ENCODE data around the gene LRRC63. TPM values are rescaled to one million over a fixed set of nuclear protein-coding genes. Genes with fewer than 3 reads are reported as not detected.

LRRC63 gene
- total RNA-seq, 6 donors from 2014 or later: 0.33 to 3.1 (median 0.66) TPM; not detected in 1

DNA sequence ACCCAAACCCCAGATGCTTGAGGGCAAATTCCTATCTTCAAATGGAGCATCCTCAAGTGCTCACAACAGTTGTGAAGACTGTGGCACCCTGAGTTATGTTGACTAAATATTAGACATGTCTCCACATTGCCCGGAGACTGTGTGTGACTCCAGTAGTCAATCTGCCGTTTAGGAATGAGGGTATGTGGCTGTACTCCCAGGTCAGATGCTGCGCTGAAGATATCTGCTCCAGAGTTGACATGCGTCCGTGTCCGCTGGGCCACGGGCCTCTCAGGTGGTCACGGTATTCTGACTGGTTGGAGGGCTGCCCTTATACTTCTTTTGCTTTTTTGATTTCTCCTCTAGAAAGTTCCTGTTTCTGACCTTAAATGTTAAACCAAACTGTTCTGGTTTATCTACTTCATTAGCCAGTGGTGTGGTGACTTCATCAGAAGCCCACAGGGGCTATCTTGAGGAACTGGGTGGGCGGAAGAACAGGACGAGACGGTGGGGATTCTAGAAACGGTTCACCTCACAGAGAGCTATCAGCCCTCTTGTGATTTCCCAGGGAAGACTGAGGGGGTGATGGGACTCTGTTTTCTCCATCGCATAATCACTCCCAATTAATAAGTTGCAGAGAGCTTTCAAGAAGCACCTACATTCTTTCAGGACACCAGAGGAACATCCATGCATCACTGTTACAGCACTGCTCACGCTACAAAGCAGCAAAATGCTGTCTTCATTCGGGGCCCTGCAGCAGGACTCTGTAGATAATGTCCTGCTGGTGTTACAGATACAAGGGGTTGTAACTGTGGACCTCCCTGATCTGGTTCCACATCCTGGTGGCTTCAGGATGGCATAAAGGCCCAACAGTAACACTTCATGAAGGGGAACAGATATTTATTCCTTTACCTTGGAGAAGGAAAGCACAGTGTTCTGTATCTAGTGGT, 28.4 kb upstream of the LRRC63 start:
- Histone ChIP-seq H3K27ac (peak overlapping the region in 3 of 4 donors; percentile 44 to 84 (median 47)), H3K4me3 (no peak overlapping the region), H3K4me1 (peaks cover 0 to 14% (median 6%) of the 10 kb centered on the region in 4 donors), H3K36me3 (no peaks in the 10 kb centered on the region), H3K27me3 (no peaks in the 10 kb centered on the region), H3K9me3 (no peaks in the 10 kb centered on the region)
- no peak for TF ChIP-seq POLR2AphosphoS5 (IDR thresholded peaks at IDR 0.05)
- no peak for TF ChIP-seq POLR2A (IDR thresholded peaks at IDR 0.05)
- no peak for TF ChIP-seq EP300 (IDR thresholded peaks at IDR 0.05)
- TF ChIP-seq, protein P1, sequence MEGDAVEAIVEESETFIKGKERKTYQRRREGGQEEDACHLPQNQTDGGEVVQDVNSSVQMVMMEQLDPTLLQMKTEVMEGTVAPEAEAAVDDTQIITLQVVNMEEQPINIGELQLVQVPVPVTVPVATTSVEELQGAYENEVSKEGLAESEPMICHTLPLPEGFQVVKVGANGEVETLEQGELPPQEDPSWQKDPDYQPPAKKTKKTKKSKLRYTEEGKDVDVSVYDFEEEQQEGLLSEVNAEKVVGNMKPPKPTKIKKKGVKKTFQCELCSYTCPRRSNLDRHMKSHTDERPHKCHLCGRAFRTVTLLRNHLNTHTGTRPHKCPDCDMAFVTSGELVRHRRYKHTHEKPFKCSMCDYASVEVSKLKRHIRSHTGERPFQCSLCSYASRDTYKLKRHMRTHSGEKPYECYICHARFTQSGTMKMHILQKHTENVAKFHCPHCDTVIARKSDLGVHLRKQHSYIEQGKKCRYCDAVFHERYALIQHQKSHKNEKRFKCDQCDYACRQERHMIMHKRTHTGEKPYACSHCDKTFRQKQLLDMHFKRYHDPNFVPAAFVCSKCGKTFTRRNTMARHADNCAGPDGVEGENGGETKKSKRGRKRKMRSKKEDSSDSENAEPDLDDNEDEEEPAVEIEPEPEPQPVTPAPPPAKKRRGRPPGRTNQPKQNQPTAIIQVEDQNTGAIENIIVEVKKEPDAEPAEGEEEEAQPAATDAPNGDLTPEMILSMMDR (IDR thresholded peaks at IDR 0.05): no peak
- no peak for DNase-seq
- no peak for ATAC-seq (ENCODE audit: low FRiP score in 2 of 2)
- WGBS, 2 donors: 73 to 81% methylated on average over 15 of the region's 15 CpGs

- H3K36me3 ChIP-seq: no peaks in the 10 kb centered on the region
- peak overlapping the region in 1 of 4 donors; percentile 84 for H3K27ac ChIP-seq
- no peak overlapping the region for H3K4me3 ChIP-seq
- H3K4me1 ChIP-seq: peaks cover 0 to 14% (median 6%) of the 10 kb centered on the region in 4 donors
- peak in 1 of 2 donors; percentile 55 for DNase-seq
- H3K27me3 ChIP-seq: no peaks in the 10 kb centered on the region
- WGBS, 2 donors: 40 to 42% methylated on average over 6 of the region's 6 CpGs
- TF ChIP-seq EP300 (IDR thresholded peaks at IDR 0.05): no peak
- TF ChIP-seq, protein P1 (IDR thresholded peaks at IDR 0.05): peak in 4 of 6 experiments; percentile 27 to 41 (median 35)
- no peaks in the 10 kb centered on the region for H3K9me3 ChIP-seq
- peak; percentile 71 to 77 for ATAC-seq (ENCODE audit: low FRiP score in 2 of 2)
These were observed 27.4 kb upstream of the LRRC63 start for GRCh38 chr13:46184277-46184699.

DNA sequence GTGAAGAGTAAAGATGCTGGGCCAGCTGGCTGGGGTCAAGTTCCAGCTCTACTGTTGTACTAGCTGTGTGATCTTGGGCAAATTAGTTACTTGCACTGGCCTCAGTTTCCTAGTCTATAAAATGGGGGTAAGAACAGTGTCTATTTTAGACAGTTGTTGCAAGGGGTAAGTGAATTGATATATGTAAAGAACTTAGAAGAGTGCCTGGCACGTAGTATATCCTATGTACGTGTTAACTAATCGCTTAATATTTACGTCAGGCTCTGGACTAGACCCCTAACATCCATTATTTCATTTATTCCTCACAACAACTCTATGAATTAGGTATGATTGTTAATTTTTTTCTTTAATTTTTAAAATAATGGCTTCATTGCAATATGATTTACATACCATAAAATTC, 26.1 kb upstream of the LRRC63 start:
- ATAC-seq (ENCODE audit: low FRiP score in 2 of 2) (no peak), DNase-seq (no peak)
- Histone ChIP-seq H3K36me3 (no peaks in the 10 kb centered on the region), H3K27ac (no peak overlapping the region), H3K9me3 (no peaks in the 10 kb centered on the region), H3K27me3 (no peaks in the 10 kb centered on the region), H3K4me3 (no peak overlapping the region), H3K4me1 (peaks cover 0 to 14% (median 6%) of the 10 kb centered on the region in 4 donors)
- TF ChIP-seq, protein P1 (IDR thresholded peaks at IDR 0.05): no peak
- TF ChIP-seq POLR2AphosphoS5 (IDR thresholded peaks at IDR 0.05): no peak
- TF ChIP-seq EP300 (IDR thresholded peaks at IDR 0.05): no peak
- no peak for TF ChIP-seq POLR2A (IDR thresholded peaks at IDR 0.05)
- 90 to 96% methylated on average over 4 of the region's 4 CpGs for WGBS, 2 donors

DNA sequence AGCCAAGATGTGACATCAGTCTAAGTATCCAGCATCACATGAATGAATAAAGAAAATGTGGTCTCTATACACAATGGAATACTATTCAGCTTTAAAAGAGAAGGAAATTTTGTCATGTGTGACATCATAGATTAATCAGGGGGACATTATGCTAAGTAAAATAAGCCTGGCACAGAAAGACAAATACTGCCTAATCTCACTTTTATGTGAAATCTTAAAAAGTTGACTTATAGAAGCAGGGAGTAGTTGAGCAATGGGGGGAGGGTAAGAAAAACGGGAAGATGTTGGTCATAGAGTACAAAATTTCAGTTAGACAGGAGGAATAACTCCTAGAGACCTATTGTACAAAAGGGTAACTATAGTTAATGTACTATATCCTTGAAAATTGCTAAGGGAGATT, 19.3 kb upstream of the LRRC63 start:
- Histone ChIP-seq H3K36me3 (no peaks in the 10 kb centered on the region), H3K4me1 (no peaks in the 10 kb centered on the region), H3K27me3 (no peaks in the 10 kb centered on the region), H3K27ac (no peak overlapping the region), H3K4me3 (no peak overlapping the region), H3K9me3 (no peaks in the 10 kb centered on the region)
- DNase-seq (no peak), ATAC-seq (ENCODE audit: low FRiP score in 2 of 2) (no peak)
- WGBS, 2 donors: 20 to 61% methylated on average over 1 of the region's 1 CpG
- no peak for TF ChIP-seq POLR2AphosphoS5 (IDR thresholded peaks at IDR 0.05)
- TF ChIP-seq, protein P1 (IDR thresholded peaks at IDR 0.05): no peak
- TF ChIP-seq POLR2A (IDR thresholded peaks at IDR 0.05): no peak
- TF ChIP-seq EP300 (IDR thresholded peaks at IDR 0.05): no peak

Data from upper lobe of left lung (tissue), 6 donors.